ENCODE results near the gene MAGEB16. TPM values are rescaled to one million over a fixed set of nuclear protein-coding genes. Genes with fewer than 3 reads are reported as not detected.

MAGEB16 gene
- not detected for total RNA-seq
- polyA plus RNA-seq (2013, experiment 1 of 2), result not detected
- not detected for polyA plus RNA-seq (2013, experiment 2 of 2)
- total RNA-seq, result 0 to 0.08 (median 0) reads per million in 172 experiments

GRCh38 chrX:35798042-35798441 is at the start of gene MAGEB16:
TSS of gene MAGEB16 (plus strand) at chrX:35798342. CDS start at chrX:35802197, 3,855 bp downstream.
- TF ChIP-seq CTCF (IDR thresholded peaks at IDR 0.05), result no peak

GRCh38 chrX:35773958-35774564 is 24.1 kb upstream of the MAGEB16 start:
- Histone ChIP-seq H3K36me3 (ENCODE audit: insufficient read depth, low read length) (no peaks in the 10 kb centered on the region), H3K9me3 (ENCODE audit: control insufficient read depth in 1 of 2, insufficient read depth in 1 of 2, low read length in 2 of 2) (no peaks in the 10 kb centered on the region), H3K27me3 (ENCODE audit: control insufficient read depth in 1 of 2, insufficient read depth in 2 of 2, low read length in 2 of 2) (no peaks in the 10 kb centered on the region), H3K4me1 (ENCODE audit: insufficient read depth, low read length) (no peaks in the 10 kb centered on the region), H3K27ac (ENCODE audit: low read depth in 1 of 2, low read length in 2 of 2) (no peak overlapping the region), H3K4me3 (ENCODE audit: low read length) (no peak overlapping the region)
- Mint-ChIP-seq H3K4me3 (no peak overlapping the region), H3K4me1 (ENCODE audit: low read depth) (no peaks in the 10 kb centered on the region), H3K9me3 (peaks cover 1% of the 10 kb centered on the region), H3K27ac (no peak overlapping the region), H3K27me3 (no peaks in the 10 kb centered on the region), H3K36me3 (ENCODE audit: low read depth) (no peaks in the 10 kb centered on the region)
- TF ChIP-seq CTCF (IDR thresholded peaks at IDR 0.05), result no peak
- DNase-seq (no peak), ATAC-seq (ENCODE audit: poor library complexity) (no peak)
- CTCF ChIA-PET, result no interaction called here
- intact Hi-C loops (cut with DNase I, micrococcal nuclease), result no loop called here
- POLR2A ChIA-PET, result no interaction called here

More at GRCh38 chrX:35798042-35798441, at the start of gene MAGEB16:
- Histone ChIP-seq H3K27me3 (ENCODE audit: control insufficient read depth in 1 of 2, insufficient read depth in 2 of 2, low read length in 2 of 2) (no peaks in the 10 kb centered on the region), H3K27ac (ENCODE audit: low read depth in 1 of 2, low read length in 2 of 2) (no peak within 1 kb of the TSS), H3K9me3 (ENCODE audit: control insufficient read depth in 1 of 2, insufficient read depth in 1 of 2, low read length in 2 of 2) (peaks cover 0 to 5% of the 10 kb centered on the region in 2 experiments), H3K4me1 (ENCODE audit: insufficient read depth, low read length) (no peaks in the 10 kb centered on the region), H3K36me3 (ENCODE audit: insufficient read depth, low read length) (no peaks in the 10 kb centered on the region), H3K4me3 (ENCODE audit: low read length) (no peak within 1 kb of the TSS)
- intact Hi-C loops (cut with DNase I, micrococcal nuclease), result no loop called here
- Mint-ChIP-seq H3K4me1 (ENCODE audit: low read depth) (no peaks in the 10 kb centered on the region), H3K27ac (no peak within 1 kb of the TSS), H3K9me3 (no peaks in the 10 kb centered on the region), H3K36me3 (ENCODE audit: low read depth) (no peaks in the 10 kb centered on the region), H3K4me3 (no peak within 1 kb of the TSS), H3K27me3 (no peaks in the 10 kb centered on the region)
- DNase-seq (no peak), ATAC-seq (ENCODE audit: poor library complexity) (no peak)
- POLR2A ChIA-PET, result no interaction called here
- CTCF ChIA-PET, result no interaction called here

- POLR2A ChIA-PET, result no interaction called here
- Histone ChIP-seq H3K9me3 (ENCODE audit: control insufficient read depth in 1 of 2, insufficient read depth in 1 of 2, low read length in 2 of 2) (no peaks in the 10 kb centered on the region), H3K36me3 (ENCODE audit: insufficient read depth, low read length) (no peaks in the 10 kb centered on the region), H3K27ac (ENCODE audit: low read depth in 1 of 2, low read length in 2 of 2) (no peak overlapping the region), H3K4me1 (ENCODE audit: insufficient read depth, low read length) (no peaks in the 10 kb centered on the region), H3K4me3 (ENCODE audit: low read length) (no peak overlapping the region), H3K27me3 (ENCODE audit: control insufficient read depth in 1 of 2, insufficient read depth in 2 of 2, low read length in 2 of 2) (no peaks in the 10 kb centered on the region)
- intact Hi-C loops (cut with DNase I, micrococcal nuclease), result no loop called here
- Mint-ChIP-seq H3K27ac (no peak overlapping the region), H3K4me1 (ENCODE audit: low read depth) (no peaks in the 10 kb centered on the region), H3K27me3 (no peaks in the 10 kb centered on the region), H3K36me3 (ENCODE audit: low read depth) (no peaks in the 10 kb centered on the region), H3K4me3 (no peak overlapping the region), H3K9me3 (no peaks in the 10 kb centered on the region)
- DNase-seq (no peak), ATAC-seq (ENCODE audit: poor library complexity) (no peak)
- TF ChIP-seq CTCF (IDR thresholded peaks at IDR 0.05), result no peak
- CTCF ChIA-PET, result no interaction called here
These were observed 13.1 kb upstream of the MAGEB16 start for GRCh38 chrX:35785075-35785474.

Measured in CD4-positive, alpha-beta T cell (primary cell).